ENCODE results near the gene EMID1. TPM values are rescaled to one million over a fixed set of nuclear protein-coding genes. Genes with fewer than 3 reads are reported as not detected.

EMID1 gene
- total RNA-seq, 3 donors from 2014 or later (not counting 1 experiment from before 2014, with no cell fraction given): 0.59 to 1.3 (median 0.65) TPM

- Histone ChIP-seq H3K9me3 (ENCODE audit: control insufficient read depth, insufficient read depth, low read length) (no peaks in the 10 kb centered on the region), H3K27ac (ENCODE audit: low read length) (no peak overlapping the region), H3K27me3 (ENCODE audit: control insufficient read depth, insufficient read depth, low read length) (no peaks in the 10 kb centered on the region), H3K36me3 (ENCODE audit: control insufficient read depth, insufficient read depth, low read length) (peaks cover 79% of the 10 kb centered on the region), H3K4me3 (ENCODE audit: low read length) (no peak overlapping the region), H3K4me1 (ENCODE audit: control insufficient read depth, insufficient read depth, low read length) (peaks cover 9% of the 10 kb centered on the region)
- Mint-ChIP-seq H3K36me3 (peaks cover 11% of the 10 kb centered on the region), H3K9me3 (no peaks in the 10 kb centered on the region), H3K4me1 (peaks cover 81 to 84% of the 10 kb centered on the region in 2 donors), H3K27me3 (ENCODE audit: low read depth in 2 of 2) (no peaks in the 10 kb centered on the region), H3K4me3 (no peak overlapping the region), H3K27ac (peak overlapping the region; percentile 50 to 53)
- no peak for DNase-seq
- intact Hi-C loops (cut with micrococcal nuclease): no loop called here
- ATAC-seq: no peak
- no peak for TF ChIP-seq CTCF (IDR thresholded peaks at IDR 0.05)
- WGBS (ENCODE audit: insufficient coverage): 76% methylated on average over 3 of the region's 3 CpGs
These were observed 70.3 kb downstream of the EMID1 start for GRCh38 chr22:29275819-29276565.

GRCh38 chr22:29277927-29278326 is 72.2 kb downstream of the EMID1 start:
- no peaks in the 10 kb centered on the region for H3K27me3 ChIP-seq (ENCODE audit: control insufficient read depth, insufficient read depth, low read length)
- Mint-ChIP-seq H3K4me3 (no peak overlapping the region), H3K36me3 (peaks cover 13% of the 10 kb centered on the region), H3K9me3 (no peaks in the 10 kb centered on the region), H3K27me3 (ENCODE audit: low read depth in 2 of 2) (no peaks in the 10 kb centered on the region), H3K4me1 (peaks cover 73 to 80% of the 10 kb centered on the region in 2 donors), H3K27ac (peak overlapping the region; percentile 24 to 31)
- WGBS (ENCODE audit: insufficient coverage): 92% methylated on average over 1 of the region's 1 CpG
- H3K27ac ChIP-seq (ENCODE audit: low read length): no peak overlapping the region
- no peak for DNase-seq
- H3K4me1 ChIP-seq (ENCODE audit: control insufficient read depth, insufficient read depth, low read length): peaks cover 6% of the 10 kb centered on the region
- ATAC-seq: peak in 1 of 3 donors; percentile 20
- TF ChIP-seq CTCF (IDR thresholded peaks at IDR 0.05): no peak
- no peak overlapping the region for H3K4me3 ChIP-seq (ENCODE audit: low read length)
- intact Hi-C loops (cut with micrococcal nuclease): no loop called here
- H3K9me3 ChIP-seq (ENCODE audit: control insufficient read depth, insufficient read depth, low read length): no peaks in the 10 kb centered on the region
- peaks cover 88% of the 10 kb centered on the region for H3K36me3 ChIP-seq (ENCODE audit: control insufficient read depth, insufficient read depth, low read length)

GRCh38 chr22:29284196-29284595 is 78.5 kb downstream of the EMID1 start:
- H3K4me3 ChIP-seq (ENCODE audit: low read length): no peak overlapping the region
- DNase-seq: no peak
- peaks cover 81% of the 10 kb centered on the region for H3K36me3 ChIP-seq (ENCODE audit: control insufficient read depth, insufficient read depth, low read length)
- no peaks in the 10 kb centered on the region for H3K27me3 ChIP-seq (ENCODE audit: control insufficient read depth, insufficient read depth, low read length)
- peaks cover 26% of the 10 kb centered on the region for H3K36me3 Mint-ChIP-seq
- no peak for TF ChIP-seq CTCF (IDR thresholded peaks at IDR 0.05)
- H3K4me1 ChIP-seq (ENCODE audit: control insufficient read depth, insufficient read depth, low read length): no peaks in the 10 kb centered on the region
- 97% methylated on average over 3 of the region's 3 CpGs for WGBS (ENCODE audit: insufficient coverage)
- no peak overlapping the region for H3K27ac ChIP-seq (ENCODE audit: low read length)
- H3K27ac Mint-ChIP-seq: no peak overlapping the region
- H3K4me3 Mint-ChIP-seq: no peak overlapping the region
- intact Hi-C loops (cut with micrococcal nuclease): no loop called here
- ATAC-seq: no peak
- H3K27me3 Mint-ChIP-seq (ENCODE audit: low read depth in 2 of 2): no peaks in the 10 kb centered on the region
- H3K9me3 ChIP-seq (ENCODE audit: control insufficient read depth, insufficient read depth, low read length): no peaks in the 10 kb centered on the region
- no peaks in the 10 kb centered on the region for H3K9me3 Mint-ChIP-seq
- peaks cover 36 to 57% of the 10 kb centered on the region in 2 donors for H3K4me1 Mint-ChIP-seq

Data from natural killer cell (primary cell).